NOMO-1 treated with dmso at 0.1 percent for 144 hours (cell line): ENCODE data around the gene HLA-DRB5.
A peak's percentile ranks its signal among the peaks of the same experiment; 100 is the strongest.
"Not testable (repeated sequence)": the region's sequence is repeated elsewhere in the genome, so short reads cannot be mapped to it uniquely, and the experiment has no call there.

ENCODE experiments used
- DNase-seq: peaks from one replicate; lab custom pipeline; 2025; ENCODE audit not compliant: unreplicated experiment; lab: John Stamatoyannopoulos, UW

HLA-DRB5 gene

DNA sequence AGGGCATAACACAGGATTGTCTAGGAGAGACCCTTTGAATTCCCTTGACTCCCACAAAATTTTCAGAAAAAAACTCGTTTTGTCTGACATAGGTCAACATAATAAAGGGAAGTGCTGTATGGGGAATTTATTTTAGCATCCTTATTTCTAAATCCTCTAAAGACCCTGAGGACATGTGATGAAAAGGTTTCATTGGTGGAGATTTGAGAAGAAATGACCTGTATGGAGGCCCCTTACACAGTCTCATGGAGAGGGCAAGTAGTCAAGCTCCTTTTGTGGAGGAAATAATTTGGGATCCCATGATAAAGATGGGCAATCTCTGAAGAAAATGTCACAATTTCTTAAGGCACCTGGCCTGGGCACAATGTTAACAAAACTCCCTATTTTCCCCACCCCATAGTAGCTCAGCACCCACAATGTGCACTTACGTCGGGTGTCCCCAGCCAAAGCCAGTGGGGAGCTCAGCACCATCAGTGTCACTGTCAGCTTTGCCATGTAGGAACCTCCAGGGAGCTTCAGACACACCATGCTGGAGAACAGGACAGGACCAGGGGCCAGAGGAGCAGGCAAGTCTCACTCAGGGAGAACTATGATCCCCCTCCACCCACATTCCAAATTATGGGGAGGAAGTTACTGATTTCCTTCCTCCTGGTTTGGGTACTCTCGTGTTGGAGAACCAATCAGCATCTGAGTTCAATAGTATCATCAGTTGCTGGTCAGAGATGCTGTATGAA is at the start of gene HLA-DRB5:
Gene HLA-DRB5 (minus strand): TSS at position 591 of the 734 bp plus-strand sequence. CDS start 63 bp downstream, at position 528.
- DNase-seq = peak; percentile 40

DNA sequence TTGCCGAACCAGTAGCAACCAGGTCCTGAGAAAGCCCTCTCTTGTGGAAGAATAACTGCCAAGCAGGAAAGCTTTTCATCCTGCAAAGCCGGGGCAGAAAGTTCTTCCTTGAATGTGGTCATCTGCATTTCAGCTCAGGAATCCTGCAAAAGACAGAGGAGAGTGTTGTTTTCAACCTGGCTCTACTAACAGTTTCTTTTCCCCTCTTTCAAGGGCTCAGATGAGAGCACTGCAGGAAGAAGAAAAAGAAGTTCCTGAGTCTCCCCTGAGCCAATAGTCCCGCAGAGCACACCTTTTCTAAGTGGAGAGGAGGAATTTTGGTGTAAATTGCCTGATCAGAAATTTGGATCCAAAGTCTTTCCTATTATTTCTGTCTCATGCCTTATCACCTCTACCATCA is 48.9 kb upstream of the HLA-DRB5 start:
- no peak for DNase-seq

DNA sequence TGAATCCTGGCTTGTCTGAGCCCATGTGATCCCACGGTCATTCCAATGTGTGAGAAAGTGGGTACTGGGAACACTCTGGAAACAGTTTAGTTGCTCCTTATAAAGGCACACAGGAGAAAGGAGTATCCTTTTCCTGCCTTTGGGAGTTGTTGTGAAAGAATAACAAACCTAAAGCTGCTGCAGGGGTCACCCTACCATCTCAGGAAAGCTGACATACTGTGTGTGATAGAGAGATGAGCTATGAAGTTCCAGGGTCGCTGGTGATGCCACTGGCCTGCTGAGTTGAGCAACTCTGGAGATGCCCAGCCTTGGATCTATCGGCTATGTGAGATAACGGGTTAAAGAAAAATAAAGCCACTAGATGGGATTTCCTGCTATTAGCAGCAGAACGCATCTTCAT is 47.4 kb upstream of the HLA-DRB5 start:
- not testable (repeated sequence) for DNase-seq

- no peak for DNase-seq
Measured at GRCh38 chr6:32576250-32576649, 46.2 kb upstream of the HLA-DRB5 start.

DNA sequence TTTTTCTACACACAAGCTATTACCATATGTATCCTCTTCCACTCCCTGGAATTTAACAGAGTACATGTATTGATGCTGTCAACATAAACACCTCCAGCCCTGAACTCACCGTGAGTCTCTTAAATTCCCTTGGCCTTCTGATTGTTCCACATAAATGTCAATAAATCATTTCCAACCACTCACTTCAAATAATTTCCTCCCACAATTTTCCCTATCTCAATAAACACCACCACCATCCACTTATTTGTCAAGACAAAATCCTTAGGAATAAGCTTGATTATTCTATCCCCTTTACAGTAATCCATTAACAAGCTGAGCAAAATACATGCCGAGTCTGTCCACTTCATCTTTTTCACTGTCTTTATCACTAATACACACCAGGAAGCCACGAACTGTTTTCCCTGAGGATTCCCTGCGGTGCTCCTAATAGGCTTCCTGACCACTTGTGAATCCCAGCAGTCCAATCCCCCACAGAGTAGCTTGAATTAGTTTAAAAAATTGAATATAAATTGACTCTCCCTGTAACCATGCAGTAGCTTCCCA is 40.3 kb upstream of the HLA-DRB5 start:
- DNase-seq = no peak

- DNase-seq = no peak
Measured at GRCh38 chr6:32568561-32568960, 38.5 kb upstream of the HLA-DRB5 start.

- no peak for DNase-seq
Measured at GRCh38 chr6:32566957-32567356, 36.9 kb upstream of the HLA-DRB5 start.

DNA sequence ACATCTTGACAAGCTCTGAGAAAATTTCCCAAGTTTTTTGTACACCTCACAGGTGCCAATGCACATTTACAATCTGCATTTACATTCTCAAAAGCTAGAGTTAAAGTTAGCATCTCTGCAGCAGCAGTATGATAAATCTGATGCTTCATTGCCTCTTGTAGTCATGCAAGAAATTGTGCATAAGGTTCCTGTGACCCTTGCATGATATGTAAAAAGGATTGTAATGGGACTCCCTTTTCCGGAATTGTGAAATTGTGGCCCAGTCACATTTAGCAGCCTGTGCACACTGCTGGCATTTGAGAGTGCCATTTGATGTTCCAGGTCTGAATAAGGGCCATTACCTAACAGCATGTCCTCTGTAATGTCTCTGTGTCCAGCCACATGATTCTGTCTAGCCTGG is 35.4 kb upstream of the HLA-DRB5 start:
- DNase-seq = no peak

GRCh38 chr6:32562940-32563339 is 32.9 kb upstream of the HLA-DRB5 start:
- no peak for DNase-seq

DNA sequence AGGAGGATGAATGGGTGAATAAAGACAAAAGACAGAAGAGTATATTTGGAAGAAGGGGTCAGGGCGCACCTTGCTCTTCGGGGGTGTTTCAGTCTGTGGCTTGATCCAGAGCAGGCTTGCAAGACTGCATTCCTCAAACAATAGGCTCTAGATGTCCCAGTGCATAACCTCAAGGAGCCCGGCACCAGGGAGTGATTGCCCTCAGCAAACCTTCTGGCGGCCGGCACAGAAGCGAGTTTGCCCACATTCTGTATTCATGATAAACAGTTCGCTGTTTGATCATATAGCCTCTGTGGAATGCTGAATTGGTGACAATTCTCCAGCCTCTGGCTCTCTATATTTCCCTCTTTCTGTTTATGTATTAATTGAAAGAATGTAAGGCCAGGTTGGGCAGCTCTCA is 29.7 kb upstream of the HLA-DRB5 start:
- DNase-seq = no peak

GRCh38 chr6:32558426-32559057 is 28.5 kb upstream of the HLA-DRB5 start:
- no peak for DNase-seq

DNA sequence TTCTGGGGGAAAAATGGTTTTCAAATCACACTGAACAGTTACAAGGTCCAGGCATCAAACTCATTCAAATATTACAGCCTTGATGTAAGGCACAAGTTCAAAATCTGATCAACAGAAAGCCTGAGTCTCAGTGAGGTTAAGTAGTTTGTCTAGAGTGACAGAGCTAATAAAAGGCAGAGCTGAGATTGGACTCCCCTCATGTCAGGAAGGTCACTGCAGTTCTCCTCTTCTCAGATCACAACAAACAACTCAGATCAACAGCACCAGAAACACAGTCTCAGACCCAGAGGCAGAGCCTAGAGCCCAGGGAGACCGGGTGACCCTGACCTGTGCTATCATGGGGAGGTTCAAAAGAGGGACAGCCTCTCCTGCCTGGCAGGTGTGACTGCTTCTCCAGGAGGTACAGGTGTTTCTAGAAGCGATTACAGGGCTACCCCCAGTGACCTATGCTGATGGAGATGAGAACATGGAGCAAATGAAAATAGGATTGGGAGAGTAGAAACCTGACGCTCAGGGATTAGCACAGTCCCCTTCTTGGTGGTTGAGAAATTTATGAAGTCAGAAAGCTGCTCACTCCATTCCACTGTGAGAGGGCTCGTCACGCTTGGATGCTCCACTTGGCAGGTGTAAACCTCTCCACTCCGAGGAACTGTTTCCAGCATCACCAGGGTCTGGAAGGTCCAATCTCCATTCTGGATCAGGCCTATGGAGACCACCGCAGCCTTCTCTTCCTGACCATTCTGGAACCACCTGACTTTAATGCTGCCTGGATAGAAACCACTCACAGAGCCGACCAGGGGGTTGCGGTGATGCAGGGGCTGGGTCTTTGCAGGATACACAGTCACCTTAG is 24.3 kb upstream of the HLA-DRB5 start:
- no peak for DNase-seq

DNA sequence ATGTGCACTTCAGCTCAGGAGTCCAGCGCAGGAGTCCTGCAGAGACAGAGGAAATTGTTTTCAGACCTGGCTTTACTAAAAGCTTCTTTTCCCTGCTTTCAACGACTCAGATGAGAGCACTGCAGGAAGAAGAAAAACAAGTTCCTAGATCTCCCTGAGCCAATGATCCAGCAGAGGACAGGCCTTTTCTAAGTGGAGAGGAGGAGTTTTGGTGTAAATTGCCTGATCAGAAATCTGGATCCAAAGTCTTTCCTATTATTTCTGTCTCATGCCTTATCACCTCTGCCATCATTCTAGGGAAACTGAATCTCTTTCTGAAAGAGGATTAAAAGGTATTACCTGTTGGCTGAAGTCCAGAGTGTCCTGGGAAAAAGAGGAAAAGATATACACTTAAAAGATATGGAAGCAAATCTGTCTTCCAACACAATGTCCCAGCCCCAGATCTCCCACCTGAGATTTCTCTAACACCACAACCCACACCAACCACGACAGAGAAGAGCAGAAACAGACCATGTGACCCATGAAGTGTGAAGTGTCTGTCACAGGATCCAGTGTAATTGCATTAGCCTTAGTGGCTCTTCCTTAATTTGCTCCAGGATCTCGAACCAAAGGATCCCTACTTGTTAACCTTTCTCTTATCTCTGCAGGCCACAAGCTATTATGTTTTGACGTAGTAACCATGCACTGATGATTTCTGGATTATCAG is 23.1 kb upstream of the HLA-DRB5 start:
- no peak for DNase-seq

DNA sequence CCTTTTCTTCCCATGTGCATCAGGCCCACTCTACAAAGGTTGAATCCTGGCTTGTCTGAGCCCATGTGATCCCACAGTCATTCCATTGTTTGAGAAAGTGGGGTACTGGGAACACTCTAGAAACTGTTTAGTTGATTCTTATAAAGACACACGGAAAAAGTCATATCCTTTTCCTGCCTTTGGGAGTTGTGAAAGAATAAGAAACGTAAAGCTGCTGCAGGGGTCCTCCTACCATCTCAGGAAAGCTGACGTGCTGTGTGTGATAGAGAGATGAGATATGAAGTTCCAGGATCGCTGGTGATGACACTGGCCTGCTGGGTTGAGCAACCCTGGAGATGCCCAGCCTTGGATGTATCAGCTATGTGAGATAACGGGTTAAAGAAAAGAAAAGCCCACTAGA is 21.3 kb upstream of the HLA-DRB5 start:
- DNase-seq = no peak

DNA sequence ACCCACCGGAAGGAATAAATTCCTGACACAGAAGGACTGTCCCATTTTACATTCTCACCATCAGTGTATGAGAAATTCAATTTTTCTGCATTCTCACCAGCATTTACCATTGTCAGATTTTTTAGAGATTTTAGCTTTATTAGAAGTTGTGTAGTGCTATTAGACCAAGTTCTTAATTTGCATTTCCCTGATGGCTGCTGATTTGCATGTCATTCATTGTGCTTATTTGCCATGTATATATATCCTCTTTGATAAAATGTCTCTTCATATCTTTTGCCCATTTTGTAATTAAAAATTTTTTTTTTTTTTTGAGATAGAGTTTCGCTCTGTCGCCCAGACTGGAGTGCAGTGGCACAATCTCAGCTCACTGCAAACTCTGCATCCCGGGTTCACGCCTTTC is 9.8 kb upstream of the HLA-DRB5 start:
- no peak for DNase-seq

- DNase-seq = peak; percentile 15
Measured at GRCh38 chr6:32530431-32530793, 325 bp upstream of the HLA-DRB5 start.

GRCh38 chr6:32522302-32523047 is 7.6 kb downstream of the HLA-DRB5 start:
- no peak for DNase-seq

DNA sequence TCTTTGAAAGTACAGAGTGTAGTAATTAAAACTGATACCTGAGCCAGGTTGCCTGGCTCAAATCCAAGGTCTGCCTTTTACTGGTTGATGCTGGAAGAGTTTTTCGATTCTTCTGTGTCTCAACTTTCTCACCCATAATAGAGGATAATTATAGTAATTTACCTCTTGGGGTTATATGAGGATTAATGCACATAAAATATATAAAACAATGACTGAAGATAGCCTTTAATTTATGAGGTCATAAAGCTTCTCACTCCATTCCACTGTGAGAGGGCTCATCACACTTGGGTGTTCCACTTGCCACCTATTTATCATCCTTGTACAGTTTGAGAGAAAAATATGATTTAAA is 10.2 kb downstream of the HLA-DRB5 start:
- no peak for DNase-seq

- DNase-seq = no peak
Measured at GRCh38 chr6:32519118-32519909, 10.8 kb downstream of the HLA-DRB5 start.
